GM18858 (cell line): ENCODE data around the gene CGNL1.

Experiments
- ATAC-seq: cut with Tn5 transposase; IDR thresholded peaks from one replicate; pipeline ENCODE4 v1.9.1; 2021; ENCODE audit not compliant: unreplicated experiment

The CGNL1 gene

DNA sequence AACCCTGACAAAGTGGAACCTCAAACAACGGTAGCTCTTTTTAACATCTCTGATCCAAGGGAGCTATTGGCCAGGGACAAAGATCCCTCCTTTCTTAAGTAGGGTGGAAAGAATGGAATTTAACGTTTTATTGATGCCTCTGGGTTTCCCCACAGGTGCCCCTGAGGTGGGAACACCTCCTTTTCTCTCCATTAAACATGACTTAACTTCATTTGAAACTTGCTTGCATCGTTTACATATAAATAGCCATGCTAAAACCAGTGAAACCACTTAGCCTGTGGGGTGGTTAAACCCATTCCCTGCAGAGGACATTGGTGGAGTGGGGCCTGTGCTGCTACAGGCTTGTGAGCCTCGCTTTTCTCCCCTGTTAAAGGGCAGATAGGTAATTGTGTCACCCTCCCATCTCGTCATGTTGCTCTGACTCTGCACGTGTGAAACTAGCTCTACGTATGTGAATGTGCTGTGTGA lies 9.7 kb downstream of the CGNL1 start:
- no peak for ATAC-seq

DNA sequence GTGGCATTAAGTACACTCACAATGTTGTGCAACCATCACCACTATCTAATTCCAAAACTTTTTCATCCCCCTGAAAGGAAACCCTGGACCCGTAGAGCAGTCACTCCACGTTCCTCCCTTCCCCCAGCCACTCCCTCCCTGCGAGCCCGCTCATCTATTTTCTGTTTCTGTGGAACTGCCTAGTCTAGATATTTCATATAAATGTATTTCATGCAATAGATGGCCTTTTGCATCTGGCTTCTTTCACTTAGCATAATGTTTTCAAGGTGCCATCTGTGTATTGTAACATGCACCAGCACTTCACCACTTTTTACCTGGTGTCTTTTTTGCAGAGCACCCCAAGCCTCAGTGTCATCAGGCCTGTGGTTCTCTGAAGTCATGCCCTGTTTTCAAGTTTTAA lies 10.7 kb downstream of the CGNL1 start:
- ATAC-seq = no peak

DNA sequence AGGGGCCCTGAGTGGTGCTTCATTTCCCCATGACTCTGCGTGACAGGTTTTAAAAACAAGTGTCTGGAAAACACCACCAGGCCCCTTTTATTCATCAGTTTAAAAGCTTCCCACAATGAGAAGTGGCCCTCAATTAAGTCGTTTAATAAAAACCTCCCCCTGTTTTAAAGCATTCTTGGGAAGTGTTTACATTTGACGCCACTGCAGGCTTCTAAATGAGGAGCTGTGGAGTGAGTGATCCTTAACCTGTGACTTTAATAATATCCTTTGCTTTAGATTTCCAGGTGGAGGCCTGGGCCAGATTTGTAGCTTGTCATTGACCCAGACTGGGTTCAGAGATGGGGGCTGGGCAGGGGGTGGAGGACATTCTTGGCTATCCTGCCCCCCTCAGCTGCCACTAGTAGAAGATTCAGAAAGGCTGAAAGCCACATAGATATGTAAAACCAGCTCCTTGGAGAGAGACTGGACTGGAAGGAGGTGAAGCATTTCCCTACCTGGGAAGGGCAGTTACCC lies 11.3 kb downstream of the CGNL1 start:
- no peak for ATAC-seq

DNA sequence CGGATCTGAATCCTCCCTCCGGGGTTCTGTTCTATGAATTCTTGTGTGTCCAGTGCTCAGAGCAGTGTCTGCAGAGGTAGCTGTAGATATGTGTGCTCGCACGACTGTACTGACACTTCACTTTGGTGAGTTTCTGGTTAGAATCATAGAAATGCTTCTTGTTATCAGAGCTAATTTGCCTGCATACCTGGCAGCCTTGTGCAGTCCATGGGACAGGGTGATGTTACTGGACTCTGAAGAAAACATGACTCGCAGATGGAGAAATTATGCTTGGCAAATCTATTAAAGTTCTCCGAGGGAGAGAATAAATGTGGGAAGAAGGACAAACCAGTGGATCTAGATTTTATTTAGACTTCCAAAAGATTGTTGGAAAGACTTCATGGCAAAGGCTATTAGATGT lies 12.2 kb downstream of the CGNL1 start:
- no peak for ATAC-seq

DNA sequence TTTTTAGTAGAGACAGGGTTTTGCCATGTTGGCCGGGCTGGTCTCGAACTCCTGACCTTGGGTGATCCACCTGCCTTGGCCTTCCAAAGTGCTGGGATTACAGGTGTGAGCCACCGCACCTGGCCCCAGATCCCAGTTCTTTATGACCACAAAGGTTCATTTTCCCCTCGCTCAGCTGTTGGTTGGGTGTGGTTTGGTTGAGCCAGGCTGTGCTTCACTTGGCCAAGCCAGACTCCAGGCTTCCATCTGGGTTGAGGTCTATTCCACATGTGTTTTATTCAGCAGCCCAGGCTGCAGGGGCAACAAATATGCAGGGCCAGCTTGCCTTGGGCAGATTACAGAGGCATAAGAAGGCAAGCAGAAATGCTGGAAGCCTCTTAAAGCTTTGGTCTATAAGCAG lies 13.7 kb downstream of the CGNL1 start:
- ATAC-seq = no peak

DNA sequence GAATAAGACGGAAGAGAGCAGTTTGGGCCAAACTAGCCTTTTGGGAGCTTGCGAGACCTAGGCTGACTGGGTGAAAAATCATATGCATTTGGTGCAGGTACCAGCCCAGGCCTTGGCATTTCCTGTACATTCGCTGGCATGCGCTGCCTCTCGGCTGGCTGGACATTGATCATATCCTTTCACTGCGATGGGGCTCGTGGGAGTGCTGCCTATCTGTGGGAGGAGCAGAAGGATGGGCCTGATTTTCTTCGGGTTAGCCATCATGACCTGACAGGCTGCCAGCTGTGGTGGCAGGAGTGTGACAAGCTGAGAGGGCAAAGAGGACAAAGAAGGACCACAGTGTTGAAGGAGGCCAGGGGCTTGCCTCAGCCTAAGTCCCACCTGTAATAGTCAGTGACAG lies 14.3 kb downstream of the CGNL1 start:
- ATAC-seq = no peak

DNA sequence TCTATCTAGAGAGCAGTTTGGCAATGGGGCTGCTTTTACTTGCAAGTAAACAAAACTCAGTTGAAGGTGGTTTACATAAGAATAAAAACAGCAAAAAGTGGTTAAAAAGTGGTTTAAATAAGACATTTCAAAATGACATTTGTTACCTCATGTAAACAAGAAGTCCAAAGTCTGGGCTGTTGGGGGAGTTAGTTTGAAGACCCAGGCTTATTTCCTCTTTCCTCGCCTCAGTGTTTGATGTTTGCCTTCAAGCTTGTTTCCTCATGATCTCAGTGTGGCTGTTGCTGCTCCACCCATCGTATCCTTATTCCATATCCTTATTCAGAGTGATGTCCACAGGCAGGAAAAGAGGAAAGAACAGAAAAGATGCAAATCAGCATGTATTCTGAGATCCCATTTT lies 15.2 kb downstream of the CGNL1 start:
- no peak for ATAC-seq

DNA sequence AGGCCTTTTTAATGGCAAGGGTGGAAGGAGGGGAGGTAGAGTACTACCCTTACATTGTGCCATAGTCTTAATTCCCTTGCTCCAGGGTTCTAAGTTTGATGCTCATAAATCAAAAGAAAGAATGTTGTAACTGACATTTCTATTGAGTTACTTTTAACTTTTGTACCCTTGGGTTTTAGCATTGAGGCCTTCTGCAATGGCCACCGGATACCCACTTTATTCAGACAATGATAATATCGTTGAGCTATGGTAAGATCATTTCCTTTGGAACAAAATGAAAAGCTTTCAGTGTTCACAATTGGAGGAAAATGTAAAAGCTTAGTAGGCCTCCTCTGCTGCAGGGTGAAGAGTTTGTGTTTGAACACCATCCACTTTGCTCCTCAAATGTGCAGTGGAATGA lies 16.8 kb downstream of the CGNL1 start:
- no peak for ATAC-seq

DNA sequence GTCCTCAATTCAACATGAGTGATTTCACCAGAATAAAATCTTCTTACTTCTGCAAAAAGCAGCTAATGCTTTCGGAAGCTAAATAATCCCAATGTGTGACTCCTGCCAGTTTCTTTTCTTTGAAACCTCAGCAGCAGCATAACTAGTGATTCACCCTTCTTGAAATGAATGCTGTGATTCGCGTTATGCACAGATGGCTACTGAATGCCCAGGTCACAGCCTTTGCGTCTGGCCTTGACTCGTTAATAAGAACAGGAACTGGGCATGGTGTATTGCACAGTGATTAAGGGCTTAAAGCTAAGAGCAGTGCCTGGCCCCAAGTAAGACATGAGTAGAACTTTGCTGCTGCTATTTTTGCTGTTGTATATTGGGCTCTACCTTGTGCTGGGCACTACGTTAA lies 19.0 kb downstream of the CGNL1 start:
- no peak for ATAC-seq

DNA sequence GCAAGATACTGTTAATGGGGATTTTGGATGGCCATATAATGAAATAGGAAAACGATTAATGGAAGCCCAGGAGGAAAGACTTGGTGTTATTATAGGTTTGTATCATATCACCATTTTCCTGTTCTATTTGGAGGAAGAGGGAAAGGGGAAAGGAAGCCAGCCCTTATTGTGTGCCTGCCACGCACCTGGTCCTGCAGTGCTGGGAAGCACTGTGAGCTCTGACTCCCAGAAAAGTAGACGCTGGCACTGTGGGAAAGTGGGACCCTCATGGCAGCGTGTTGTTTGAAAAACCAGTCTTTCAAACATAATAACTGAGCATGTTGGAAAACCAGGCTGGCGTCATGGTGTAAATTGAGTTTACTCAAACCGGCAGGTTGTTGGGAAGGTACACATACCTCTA lies 22.0 kb downstream of the CGNL1 start:
- ATAC-seq = no peak

DNA sequence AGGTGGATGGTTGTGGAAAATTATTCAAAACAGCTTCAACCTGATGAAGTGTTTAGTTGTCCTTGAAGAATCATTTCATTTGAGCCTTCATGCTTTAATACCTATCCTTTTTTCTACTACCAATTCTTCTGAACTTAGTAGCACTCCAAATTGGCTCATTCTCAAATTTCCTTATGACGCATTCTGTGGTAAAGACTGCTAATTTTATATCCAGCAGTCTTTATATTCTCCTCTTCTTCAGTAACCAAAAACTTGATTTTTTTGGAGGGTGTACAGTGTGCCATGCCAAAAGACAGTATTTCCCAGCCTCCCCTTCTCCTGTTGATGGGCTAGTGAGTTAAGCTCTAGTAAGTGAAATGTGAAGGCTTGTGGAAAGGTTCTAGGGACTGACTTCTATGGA lies 25.2 kb downstream of the CGNL1 start:
- no peak for ATAC-seq

DNA sequence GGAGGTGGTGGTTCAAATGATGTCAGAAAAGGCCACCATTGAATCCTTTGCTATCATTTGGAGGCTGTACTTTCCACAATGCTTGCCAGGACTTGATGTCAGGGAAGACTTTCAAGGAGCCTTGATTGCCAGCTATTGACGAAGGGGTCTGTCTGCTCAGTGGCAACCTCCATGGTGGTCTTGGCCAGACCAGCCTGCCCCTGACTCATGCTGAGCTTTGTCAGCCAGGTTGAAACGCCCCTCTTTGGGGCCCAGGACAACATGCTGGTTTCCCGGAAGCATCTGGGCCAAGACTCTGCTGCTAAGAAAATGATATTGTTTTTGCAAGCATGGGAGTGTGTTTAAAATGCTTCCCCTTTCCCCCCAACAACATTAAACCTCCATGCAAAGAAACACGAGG lies 26.7 kb downstream of the CGNL1 start:
- no peak for ATAC-seq

DNA sequence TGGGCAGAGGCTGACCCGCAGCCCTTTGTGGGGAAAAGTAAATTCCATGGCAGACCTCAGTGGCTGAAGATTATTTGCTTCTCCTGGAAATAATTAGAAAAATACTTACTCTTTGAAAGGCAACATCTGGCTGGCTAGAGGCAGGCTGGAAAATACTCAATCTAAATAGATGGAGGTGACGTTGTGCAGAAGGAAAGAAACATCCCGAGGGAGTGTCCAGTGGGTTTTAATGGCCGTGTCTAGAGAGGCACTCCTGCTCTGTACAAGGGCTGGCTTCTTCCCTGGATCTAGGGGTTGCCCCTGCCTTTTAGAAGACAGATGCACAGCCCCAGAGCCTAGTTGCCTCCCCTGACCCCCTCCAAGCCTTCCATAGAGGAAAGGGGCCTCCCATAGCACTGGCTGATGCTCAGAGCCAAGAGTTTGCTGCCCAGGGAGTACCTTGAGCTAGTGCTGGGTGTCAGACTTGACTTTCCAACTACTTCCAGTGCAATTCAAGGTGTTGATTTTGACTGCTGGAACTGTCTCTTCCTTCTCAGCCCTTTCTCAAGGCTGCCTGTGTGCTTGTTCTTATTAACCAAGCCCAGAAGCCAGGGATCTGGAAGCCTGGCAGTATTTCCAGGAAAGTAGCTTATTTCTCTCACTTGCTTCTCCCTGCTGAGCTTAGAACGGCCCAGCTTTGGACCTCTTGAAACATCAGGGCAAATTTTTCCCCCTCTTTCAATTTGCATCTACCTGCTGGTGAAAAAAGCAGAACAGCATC lies 27.4 kb downstream of the CGNL1 start:
- ATAC-seq = no peak

DNA sequence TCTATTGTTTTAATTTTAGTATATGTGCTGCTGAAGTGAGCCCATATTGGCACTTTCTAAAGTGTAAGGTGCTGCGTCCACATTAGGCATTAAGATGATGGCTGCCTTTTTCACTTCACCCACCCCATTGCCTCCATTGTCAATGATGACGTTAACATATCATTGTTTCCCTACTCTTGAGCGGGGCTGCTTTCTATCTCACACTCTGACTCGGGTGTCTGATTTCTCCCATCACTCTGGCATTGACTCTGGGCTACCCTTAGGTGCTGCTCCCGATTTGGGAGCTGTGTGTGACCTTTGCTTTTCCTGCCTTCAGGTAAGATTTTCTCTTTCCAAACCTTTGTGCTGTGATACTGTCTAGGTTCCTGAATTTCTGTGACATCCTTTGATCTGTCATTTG lies 28.8 kb downstream of the CGNL1 start:
- ATAC-seq = no peak

DNA sequence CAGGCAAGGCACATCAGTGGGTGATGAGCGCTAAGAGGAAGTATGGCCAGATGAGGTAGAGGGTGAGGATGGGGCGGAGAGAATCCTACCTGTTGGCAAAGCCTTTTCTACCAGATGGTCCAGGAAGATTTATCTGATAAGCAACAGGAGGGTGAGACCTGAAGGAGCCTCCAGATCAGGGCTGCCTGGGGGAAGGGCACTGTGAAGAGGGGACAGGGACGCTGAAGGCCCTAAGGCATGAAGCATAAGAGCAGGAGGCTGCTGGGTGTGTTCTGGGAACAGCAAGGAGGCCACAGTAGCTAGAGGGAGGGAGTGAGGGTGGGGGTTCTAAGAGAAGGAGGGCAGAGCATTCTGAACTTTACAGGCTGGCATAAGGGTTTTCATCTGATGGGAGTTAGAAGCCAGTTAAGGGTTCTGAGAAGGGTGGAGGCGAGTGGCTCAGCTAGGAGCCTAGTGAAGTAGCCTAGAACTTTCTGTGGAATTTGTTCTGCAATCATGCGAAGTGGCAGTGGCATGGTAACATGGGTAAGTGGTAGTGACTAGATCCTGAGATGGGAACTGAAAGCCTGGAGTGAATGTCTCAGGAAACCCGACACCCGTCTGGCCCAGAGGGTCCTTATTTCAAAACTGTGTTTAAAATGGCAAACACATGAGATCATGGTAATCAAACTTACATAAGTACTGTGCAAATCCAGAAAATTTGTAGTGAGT lies 29.9 kb downstream of the CGNL1 start:
- ATAC-seq = no peak

DNA sequence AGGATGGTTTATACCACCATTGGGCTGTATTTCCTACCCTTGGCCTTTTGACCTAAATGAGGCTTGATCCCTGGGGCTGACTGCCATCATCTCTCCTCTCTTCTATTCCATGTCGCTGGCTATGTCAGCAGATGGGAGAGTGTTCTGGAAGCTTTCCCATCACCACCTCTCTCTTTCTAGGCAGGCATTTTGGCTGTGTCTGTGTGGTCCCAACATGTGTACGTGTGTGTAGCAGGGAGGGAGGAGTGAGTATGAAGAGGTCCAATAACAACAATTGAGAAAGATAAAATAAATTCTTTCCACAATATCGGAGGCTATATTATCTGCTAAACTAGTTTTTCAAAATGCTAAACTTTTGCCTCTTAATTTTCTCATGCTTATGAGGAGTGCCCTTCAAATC lies 34.1 kb downstream of the CGNL1 start:
- no peak for ATAC-seq

DNA sequence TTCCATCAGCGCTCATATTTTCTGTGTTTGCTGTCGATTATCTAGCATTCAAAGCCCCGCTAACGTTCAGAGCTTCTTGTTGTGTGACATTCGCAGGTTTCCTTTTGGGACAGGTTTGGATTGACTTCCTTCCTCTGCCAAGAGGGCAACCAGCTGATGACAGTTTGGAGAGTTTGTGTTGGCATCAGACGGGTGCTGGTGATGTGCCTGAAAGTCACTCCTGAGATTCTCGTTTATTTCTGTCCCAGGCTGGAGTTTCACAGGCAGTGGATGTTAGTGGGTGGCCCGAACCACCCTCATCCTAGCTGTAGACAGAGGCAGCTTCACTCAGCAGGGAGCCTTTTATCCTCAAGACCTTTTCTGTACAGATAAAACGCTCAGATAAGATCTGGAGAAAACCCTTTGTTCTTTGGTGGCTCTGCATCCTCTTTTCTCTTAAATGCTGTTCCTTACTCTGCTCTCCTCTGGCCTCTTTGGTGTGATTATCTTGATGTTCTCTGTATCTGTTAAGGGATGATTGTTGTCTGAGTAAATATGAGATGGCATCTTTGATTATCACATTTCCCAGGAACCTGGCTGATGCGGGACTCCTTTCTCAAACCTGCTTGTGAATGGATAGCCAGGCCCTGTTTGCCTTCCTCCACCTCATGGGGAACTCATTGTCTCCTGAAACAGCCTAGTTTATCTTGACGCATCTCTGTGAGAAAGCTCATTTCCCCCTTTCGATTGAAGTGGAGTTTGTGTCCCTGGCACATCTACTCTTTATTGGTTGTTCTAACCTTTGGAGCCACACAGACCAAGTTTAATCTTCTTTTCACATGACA lies 35.9 kb downstream of the CGNL1 start:
- no peak for ATAC-seq

DNA sequence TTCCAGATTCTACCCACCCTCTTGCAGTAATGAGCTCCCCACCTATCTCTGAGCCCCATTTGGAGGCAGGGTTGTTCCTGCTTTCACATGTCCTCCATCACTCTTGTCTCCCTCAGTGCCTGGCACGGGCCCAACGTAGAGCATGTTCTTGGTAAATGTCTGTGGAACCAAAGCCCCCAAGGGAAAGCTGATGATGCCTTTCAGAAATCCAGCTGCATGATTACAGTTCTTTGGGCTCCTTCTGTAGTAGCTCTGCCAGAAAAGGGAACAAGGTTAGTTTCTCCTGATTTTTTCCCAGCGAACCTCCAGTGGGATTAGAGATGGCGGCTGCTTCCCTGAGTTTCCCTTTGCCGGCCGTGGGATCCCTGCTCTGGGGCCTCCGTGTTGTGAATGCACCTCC lies 39.3 kb downstream of the CGNL1 start:
- no peak for ATAC-seq

DNA sequence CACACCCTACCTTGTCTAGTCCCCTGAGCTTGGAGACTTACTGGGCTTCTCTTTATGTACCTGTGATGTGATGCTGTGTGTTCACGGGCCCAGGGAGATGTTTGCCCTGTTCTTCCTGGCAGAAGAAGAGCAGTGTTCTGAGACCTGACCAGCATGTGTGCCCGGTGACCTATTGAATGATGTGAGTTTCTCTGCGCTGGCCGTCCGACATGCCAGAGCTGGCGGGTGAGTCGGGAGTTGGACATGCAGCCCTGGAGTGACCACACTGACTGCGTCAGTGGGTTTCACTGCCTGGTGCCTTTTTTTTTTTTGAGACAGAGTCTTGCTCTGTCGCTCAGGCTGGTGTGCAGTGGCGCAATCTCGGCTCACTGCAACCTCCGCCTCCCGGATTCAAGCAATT lies 42.3 kb downstream of the CGNL1 start:
- no peak for ATAC-seq

DNA sequence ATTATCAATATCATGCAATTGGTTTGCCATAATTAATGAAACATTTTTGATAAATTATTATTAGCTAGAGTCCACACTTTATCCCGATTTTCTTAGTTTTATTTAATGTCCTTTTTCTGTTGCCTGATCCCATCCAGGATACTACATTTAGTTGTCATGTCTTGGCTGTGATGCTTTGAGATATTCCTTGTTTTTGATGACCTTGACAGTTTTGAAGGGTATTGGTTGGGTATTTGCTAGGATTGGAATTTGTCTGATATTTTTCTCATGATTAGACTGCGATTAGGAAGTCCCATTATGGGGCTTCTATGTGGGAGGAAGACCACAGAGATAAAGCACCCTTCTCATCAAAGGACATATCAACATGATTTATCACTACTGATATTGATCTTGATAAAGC lies 43.0 kb downstream of the CGNL1 start:
- no peak for ATAC-seq

DNA sequence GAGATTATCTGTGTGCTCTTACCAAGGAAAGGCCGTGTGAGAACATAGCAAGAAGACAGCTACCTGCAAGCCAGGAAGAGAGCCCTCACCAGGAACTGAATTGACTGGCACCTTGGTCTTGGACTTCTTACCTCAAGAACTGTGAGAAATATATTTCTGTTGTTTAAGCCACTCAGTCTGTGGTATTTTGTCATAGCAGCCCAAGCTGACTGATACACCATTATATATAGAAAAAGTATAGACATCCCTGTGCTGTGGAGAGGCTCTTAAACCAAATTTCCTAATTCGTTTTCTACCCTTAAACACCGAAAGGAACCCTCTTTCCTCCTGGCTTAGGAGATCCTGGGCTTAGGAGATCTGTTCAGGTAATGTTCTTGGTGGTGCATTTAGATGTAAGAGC lies 44.8 kb downstream of the CGNL1 start:
- no peak for ATAC-seq

DNA sequence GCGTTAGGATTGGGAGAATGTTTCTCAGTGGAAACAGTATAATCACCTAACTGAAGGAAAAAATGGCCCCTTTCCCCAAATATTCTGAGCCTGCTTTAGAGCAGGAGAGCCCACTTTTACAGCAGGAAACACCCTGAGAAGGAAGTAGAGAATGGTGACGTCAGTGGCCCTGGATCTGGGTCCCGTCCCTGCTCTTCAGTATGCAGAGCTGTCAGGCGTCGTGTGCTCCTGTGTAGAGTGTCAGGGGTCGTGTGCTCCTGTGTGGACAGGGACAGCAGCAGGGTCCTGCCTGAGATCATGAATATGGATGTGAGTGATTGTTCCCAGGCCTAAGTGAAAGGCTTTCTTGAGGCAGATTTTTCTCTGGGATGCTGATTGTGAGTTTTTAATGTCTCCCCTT lies 45.2 kb downstream of the CGNL1 start:
- ATAC-seq = no peak
